Measurements from ENCODE around the gene DIS3L2.

Gene DIS3L2

DNA sequence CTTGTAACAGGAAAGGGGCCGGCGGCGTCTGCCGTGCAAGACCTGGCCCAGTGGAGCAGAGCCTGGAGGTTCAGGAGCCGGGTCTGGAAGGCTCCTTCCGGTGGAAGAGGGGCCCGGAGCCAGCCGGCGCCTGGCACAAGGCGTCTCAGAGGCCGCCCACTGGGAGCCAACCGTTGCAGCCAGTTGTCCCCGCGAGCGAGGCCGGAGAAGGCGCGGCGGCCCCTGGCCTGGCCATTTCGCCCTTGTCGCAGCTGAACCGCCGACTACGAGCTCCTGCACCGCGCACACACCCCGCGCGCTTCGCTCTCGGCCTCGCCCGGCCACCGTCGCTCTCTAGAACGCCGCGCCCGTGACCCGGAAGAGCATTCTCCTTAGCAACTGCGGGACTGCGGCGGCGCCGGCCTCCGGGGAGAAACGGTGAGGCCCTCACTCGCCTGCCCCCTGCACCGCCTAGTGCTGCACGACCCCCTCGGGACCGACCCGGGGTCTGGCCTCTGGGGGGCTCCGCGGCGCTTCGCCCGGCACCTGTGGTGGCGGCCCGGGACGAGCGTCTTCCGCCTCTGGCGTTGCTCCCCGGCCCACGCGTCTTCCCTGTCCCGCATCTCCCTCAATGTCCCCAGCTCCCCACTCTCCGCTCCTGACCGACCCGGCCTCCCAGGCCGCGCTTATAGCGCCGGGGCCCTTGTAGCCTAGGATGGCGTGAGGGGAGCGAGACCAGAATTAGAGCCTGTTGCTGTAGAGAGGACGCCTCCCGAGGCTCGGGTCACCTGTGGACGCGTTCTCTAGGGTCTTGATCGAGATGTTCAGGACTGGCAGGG is at the start of gene DIS3L2:
Gene DIS3L2 (plus strand): TSS at position 365 of the 818 bp plus-strand sequence. CDS start 53,215 bp downstream, outside the sequence.
- DNase-seq, result peak; percentile 82 to 91

DNA sequence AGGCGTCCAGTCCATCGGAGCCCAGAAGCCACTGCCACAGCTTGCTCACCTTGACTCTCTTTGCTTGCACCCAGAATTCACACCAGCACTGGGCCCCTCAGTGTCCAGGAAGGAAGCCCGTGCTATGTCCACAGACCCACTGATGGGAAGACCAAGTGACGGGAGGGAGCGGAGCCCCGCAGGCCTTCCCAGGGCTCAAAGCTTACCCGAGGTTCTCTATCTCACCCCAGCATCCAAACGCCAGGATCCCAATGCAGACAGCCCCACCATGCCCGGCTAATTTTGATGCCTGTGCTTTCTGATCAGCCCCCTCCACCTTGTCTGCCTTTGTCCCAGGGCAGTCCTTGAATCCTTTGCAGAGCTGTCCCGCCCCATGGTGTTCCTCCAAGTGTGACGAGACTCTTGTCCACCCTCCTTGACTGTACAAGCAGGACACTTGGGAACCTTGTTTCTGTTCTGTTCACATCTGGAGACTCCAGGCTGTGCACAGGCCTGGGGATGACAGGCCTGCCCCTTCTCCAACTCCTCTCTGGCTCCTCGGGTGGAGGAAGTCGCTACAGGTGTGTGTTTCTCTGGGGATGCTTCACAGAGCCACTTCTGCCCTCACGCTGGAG is 47.3 kb upstream of the DIS3L2 start:
- DNase-seq, result no peak

DNA sequence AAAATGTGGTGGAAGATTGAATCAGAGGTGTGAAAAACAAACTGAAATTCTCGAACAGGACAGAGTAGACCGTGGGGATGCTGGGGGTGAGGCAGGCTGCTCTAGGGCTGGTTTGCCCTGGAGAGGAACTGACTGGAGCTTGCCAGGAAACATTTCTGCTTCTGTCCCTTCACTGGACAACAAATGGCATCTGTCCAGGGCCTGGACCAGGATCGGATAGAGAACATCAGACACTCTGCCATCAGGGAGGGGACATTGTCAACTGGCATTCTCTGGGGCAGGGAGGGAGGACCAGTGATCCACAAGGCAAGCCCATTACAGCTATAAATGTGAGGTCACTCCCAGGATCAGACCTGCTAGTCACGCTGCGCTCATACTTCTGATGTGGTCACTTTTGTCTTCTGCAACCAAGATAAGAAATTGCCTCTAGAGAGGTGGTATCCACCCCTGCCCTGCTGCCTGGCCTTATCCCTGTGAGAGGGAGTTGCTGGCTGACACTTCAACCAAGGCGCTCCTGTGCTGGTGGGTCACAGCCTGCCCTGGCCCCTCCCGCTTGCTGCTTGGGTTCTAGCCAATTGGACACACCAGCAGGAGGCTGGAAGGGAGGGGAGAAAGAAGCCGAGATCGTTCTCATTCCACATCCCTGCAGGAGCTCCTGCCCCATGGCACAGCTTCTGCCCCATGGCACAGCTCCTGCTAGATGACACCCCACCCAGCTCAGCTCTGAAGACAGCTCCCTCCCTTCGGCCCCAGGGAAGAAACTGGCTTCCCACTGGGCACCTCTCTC is 44.0 kb upstream of the DIS3L2 start:
- no peak for DNase-seq

DNA sequence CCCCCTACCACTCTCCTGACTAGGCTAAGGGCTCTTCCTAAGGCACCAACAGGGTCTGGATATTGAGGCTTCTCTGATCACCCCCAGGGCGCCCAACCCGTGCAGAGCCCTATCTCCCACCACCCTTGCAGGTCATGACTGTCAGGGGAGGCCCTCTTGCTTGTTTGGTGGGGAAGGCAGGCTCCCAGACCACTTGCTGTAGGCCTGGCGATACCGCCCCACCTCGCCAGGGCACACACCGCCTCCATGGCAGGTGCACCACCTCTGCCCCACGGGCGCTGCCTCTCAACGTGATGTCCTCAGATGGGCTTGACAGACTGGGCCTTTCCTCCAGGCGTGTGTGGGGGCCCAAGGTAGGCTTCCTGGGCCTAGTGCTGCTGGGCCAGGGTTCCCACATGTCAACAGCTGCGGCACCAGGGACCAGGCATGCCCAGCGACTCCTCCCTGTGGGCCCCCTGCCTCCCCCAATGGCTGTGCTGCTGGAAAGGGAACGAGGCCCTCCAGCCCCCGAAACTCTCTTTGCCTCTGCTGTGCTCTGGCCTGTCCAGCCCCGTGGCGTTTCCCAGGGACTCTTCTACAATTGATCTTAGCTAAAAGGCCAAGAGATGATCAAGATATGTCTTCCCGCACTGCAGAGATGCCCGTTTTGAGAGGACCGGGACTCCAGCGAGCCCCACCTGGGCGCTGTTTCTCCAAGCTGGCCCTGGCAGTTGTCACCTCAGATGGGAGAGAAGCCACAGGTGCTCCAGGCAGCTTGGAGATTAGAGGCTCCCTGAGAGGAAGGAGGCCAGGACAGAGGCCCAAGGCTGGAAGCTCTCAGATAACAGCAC is 42.8 kb upstream of the DIS3L2 start:
- no peak for DNase-seq

DNA sequence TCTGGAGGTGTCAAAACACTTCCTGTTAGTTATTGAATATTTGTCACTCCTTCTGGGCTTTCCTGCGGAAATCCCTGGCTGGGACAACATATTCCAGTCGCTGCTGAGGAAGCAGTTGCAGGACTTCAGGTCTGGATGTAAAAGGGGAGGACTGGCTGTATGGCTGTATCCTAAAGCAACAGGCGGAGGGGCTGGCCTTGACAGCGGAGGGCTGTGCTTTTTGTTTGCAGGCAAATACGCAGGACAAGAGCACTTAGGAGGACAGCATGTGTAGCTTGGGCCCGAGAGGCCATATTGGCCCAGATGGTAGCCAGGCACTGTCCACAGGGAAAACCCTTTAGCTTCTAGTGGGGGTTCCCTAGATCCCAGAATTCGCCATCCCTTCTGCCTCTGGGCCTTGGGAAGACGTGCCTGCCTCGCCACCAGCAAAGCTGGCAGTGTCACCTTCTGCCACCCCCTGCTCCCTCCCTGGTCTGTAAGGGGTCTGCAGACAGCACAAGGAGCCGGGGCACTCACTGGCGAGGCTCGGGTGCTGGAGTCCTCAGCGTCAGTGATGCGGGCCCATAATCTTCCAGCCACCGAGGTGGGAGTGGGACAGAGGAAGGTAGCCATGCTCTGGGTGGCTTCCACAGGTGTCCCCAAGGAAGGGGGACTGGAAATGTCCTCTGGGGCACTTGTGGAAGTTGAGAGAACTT is 42.0 kb upstream of the DIS3L2 start:
- no peak for DNase-seq

- DNase-seq, result no peak
Observed at GRCh38 chr2:231920366-231920765, 41.1 kb upstream of the DIS3L2 start.

DNA sequence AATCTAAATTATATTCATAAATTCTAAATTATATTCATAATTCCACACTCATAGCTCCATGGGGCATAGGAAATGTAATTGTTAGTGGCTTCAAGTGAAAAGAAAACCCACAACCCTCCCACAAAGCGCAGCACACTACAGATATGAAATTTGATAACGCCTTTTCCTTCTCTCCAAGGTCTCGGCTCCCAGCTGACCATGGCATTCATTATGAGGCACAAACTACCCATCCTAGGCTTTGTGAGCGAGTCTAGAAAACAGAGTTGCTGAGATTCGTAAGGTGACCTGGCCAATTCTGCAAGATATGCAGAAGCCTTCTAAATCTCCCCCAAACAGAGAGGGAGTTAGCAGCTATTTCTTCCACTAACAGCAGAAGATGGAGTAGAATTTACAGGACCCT is 40.7 kb upstream of the DIS3L2 start:
- no peak for DNase-seq

DNA sequence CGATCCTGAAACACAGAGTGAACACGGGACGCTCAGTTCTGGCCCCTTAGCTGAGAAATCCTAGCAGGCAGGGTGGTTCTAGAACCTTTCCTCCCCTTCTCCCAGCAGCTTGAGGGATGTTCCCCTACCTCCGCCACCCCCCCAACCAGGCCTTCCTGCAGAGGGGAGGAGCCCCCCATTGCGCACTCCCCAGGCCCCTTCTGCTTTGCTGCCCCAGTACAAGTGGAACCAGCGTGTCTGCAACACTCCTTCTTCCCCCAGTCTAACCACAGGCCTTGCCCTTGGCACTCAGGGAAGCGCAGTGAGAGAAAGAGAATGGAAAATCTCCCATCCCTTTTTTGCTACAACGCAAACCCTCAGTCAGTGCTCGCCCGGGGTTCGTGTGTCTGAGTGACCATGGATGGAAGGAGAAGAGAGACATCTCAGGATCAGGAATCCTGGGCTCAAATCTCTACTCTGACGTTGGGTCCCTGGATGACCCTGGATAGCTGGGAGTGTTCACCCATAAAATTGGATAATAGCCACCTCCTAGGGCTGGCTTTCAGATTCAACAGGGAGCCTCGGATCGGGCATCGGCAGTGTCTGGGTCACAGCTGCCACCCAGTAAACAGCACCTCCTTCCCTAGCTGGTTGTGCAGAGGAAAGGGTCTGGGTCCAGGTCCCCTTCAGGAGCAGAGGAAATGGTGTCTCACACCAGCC is 39.1 kb upstream of the DIS3L2 start:
- no peak for DNase-seq

- DNase-seq, result peak in 1 of 2 experiments; percentile 30
Observed at GRCh38 chr2:231923010-231923344, 38.5 kb upstream of the DIS3L2 start.

- no peak for DNase-seq
Observed at GRCh38 chr2:231923951-231924888, 37.3 kb upstream of the DIS3L2 start.

GRCh38 chr2:231924889-231925275 is 36.6 kb upstream of the DIS3L2 start:
- DNase-seq, result no peak

DNA sequence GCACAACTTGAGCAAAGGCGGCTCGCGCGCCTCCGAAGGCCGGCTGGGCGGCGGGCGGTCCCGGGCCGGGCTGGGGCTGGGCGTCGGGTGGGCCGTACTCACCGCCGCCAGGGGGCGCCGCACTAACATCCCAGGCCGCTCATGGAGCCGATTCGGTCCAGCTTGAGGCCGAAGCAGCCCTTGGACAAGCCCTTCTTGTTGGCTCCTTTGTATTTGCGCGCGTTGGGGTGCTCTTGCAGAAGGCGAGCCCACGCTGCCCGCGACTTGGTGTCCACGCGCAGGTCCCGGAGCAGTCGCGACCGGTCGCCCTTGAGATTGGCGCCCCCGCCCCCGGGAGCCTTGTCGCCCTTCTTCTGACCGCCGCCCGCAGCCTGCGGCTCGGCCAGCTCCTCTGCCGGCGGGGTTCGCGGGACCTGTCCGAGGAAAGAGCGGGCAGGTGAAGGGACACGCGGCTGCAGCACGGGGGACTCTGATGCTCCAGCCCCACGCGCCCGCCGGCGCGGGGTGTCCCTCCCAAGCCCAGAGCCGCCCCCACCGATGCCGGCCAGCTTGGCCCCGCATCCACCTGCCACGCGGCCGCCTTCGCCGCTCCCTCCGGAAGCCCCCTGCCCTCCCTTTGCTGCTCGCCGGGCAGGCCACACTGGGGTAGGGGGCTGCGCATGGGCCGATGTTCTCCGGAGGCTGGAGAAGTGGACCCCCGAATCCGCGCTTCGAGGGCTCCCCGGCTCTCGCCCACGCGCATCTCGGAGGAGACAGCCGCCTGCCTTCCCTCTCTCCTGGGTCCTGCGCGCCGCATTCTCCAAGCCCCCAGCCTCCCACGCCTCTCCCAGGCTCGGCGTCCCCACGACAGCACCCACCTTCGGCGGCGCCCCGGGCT is 36.0 kb upstream of the DIS3L2 start:
- DNase-seq, result peak; percentile 46 to 67

DNA sequence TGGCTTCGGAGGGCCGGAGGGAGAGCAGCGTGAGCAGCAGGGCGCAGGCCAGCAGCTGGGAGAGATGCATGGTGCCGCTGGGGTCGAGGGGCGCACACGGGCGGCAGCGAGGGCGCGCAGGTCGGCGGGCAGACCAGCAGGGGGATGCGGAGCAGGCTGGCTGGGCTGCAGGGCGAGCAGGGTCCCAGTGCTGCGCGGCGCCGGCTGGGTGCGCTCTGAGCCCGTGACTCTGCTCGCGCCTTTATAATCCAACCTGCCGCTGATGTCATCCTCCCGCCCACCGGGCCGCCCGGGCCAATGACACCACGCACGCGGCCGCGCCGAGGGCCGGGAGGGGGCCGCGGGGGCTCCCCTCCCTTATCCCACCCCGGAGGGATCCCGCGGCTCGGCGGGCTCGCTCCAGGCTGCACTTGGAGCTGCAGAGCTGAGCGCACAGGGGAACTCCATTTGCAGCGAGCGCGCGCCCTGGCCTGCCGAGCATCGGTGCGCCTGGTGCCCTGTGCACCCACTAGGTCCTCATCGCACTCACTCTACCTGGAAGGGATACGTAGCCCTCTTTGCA is 35.3 kb upstream of the DIS3L2 start, which contains the start of gene NPPC:
Gene NPPC (minus strand): TSS at position 217 of the 562 bp plus-strand sequence. CDS start 147 bp downstream, at position 70.
- DNase-seq, result peak in 1 of 2 experiments; percentile 29

GRCh38 chr2:231926761-231927565 is 34.5 kb upstream of the DIS3L2 start:
- DNase-seq, result no peak

DNA sequence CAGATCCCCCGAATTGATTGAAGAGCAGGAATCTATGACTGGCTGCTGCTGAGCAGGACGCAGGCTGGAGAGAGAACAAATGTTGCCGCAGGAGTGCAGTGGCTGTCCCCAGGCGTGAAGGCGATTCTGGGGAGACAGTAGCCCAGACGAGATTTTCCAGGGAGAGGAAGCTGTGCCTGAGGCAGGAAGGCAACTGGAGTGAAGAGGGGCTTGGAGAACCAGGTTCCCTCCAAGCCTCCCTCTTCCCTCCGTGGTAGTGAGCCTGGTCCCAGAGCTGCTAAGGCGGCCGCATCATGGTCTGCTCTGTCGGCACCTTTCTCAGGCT is 34.0 kb upstream of the DIS3L2 start:
- DNase-seq, result no peak

- DNase-seq, result peak in 1 of 2 experiments; percentile 11
Observed at GRCh38 chr2:231928481-231928880, 33.0 kb upstream of the DIS3L2 start.

DNA sequence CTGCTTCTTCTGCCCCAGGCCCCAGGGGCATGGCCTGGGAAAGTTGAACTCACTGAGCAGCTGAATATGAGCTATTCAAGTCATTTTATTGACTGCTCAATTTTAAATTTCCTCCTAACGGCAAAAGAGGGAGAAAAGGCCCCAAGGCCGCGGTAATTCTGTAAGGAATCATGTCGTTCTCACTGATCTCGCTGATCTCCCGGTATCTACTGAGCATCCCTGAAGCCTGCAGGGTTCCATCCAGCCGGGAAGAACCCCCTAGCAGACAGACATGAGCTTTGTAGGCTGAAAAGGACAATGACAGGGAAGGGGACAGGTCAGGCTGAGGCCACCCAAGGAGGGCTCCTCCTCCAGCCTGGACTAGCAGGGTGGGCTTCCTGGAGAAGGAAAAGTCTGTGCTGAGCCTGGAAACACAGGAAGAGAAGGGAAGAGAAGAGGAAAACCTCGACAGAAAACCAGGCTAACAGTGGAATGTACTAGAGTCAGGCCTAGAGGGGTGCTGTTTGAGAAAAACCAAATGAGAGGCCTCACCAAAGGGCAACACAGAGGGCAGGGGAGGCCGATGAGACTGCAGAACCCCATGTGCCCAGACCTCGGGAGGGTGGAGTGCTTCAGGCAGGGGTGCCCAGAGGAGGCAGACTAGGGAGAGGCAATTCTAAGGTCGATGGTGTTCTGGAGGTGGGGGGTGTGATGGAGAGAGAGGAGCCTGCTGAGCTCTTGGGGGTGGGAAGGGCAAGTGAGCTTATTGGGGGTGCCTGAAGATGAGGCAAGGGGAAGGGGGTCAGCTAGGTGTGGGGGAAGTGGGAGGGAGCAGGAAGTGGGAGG is 32.4 kb upstream of the DIS3L2 start:
- DNase-seq, result no peak
